Left lung (tissue), 10 donors: ENCODE results near the gene POLR2J. TPM values are rescaled to one million over a fixed set of nuclear protein-coding genes. Genes with fewer than 3 reads are reported as not detected.

Experiments used
- ATAC-seq: fragments of 200-7000 bp; cut with Tn5 transposase; one replicate; pipeline ENCODE4 v1.9.1; 2020; ENCODE audit warnings: moderate library complexity
- DNase-seq, 4 donors: peaks; one replicate each; pipeline ENCODE4 v3.0.0-alpha.2; 2013 to 2020
- H3K27ac ChIP-seq, 2 donors: fragments of 200-600 bp; sonication (generic) in 1 of 2; one replicate each; pipeline versions ENCODE4 v1.5.0 to v1.8.0; 2020 to 2021
- H3K27me3 ChIP-seq, 2 donors: fragments of 200-600 bp; sonication (generic) in 1 of 2; one replicate each; pipeline versions ENCODE4 v1.5.0 to v1.8.0; 2020 to 2021
- H3K36me3 ChIP-seq, 2 donors: fragments of 200-600 bp; sonication (generic) in 1 of 2; one replicate each; pipeline versions ENCODE4 v1.5.0 to v1.8.0; 2020 to 2021
- H3K4me1 ChIP-seq, 2 donors: fragments of 200-600 bp; one replicate each; pipeline ENCODE4 v1.8.0; 2021
- H3K4me3 ChIP-seq, 2 donors: fragments of 200-600 bp; sonication (generic) in 1 of 2; one replicate each; pipeline versions ENCODE4 v1.5.0 to v1.8.0; 2020 to 2021; ENCODE audit warnings: mild to moderate bottlenecking in 1 of 2
- H3K9me3 ChIP-seq, 2 donors: fragments of 200-600 bp; sonication (generic) in 1 of 2; one replicate each; pipeline versions ENCODE4 v1.5.0 to v1.8.0; 2020 to 2021
- CTCF ChIP-seq, 2 donors: fragments of 200-600 bp; sonication (generic) in 1 of 2; IDR thresholded peaks; one replicate each; pipeline versions ENCODE4 v1.5.0 to v1.8.0; 2021; ENCODE audit warnings: antibody characterized with exemption in 2 of 2
- intact Hi-C, 2 donors: fragments of 100-400 bp; cut with DNase I; formaldehyde crosslinking; loops; one replicate each; pipeline versions ENCODE4 v1.11.2 to v1.14.2; 2022
- polyA plus RNA-seq, 6 donors: library from polyadenylated mRNA; unstranded; fragments of 120-200 nt; gene quantifications; one replicate each; pipeline ENCODE4 v1.2.1, GENCODE V29; 2013; ENCODE audit not compliant: insufficient read length in 6 of 6
- total RNA-seq, 2 donors: library from RNA; stranded (reverse); fragmentation: NEBNext Ultra II Directional; extraction: Animal tissue kit (Norgen Biotek cat#: 25700); gene quantifications; one replicate each; pipeline ENCODE4 v1.2.1, GENCODE V29; 2021
- donor health status: DM: no; HTN: yes; CAD: no.
- donor health status: DM: no; HTN: no; CAD: no.

POLR2J gene
- total and polyA plus RNA-seq, 8 donors, result 22.4 to 39.0 (median 29.3) TPM

- Histone ChIP-seq H3K4me1 (peaks cover 6 to 18% of the 10 kb centered on the region in 2 donors), H3K36me3 (peaks cover 0 to 66% of the 10 kb centered on the region in 2 donors), H3K9me3 (no peaks in the 10 kb centered on the region), H3K4me3 (no peak overlapping the region), H3K27ac (no peak overlapping the region), H3K27me3 (no peaks in the 10 kb centered on the region)
- intact Hi-C loops, result no loop called here
- ATAC-seq, result no peak
- no peak for TF ChIP-seq CTCF (IDR thresholded peaks at IDR 0.05)
- peak in 1 of 4 donors; percentile 62 for DNase-seq
Observed at GRCh38 chr7:102469351-102469971, 9.3 kb downstream of the POLR2J start.

GRCh38 chr7:102468478-102469350, 10.0 kb downstream of the POLR2J start:
- DNase-seq, result peak in 1 of 4 donors; percentile 77
- H3K4me3 ChIP-seq, result no peak overlapping the region
- H3K4me1 ChIP-seq, result peaks cover 11 to 23% of the 10 kb centered on the region in 2 donors
- H3K27me3 ChIP-seq, result no peaks in the 10 kb centered on the region
- H3K36me3 ChIP-seq, result peaks cover 0 to 61% of the 10 kb centered on the region in 2 donors
- TF ChIP-seq CTCF (IDR thresholded peaks at IDR 0.05), result no peak
- H3K9me3 ChIP-seq, result no peaks in the 10 kb centered on the region
- no peak overlapping the region for H3K27ac ChIP-seq
- intact Hi-C loops, result no loop called here
- ATAC-seq, result no peak

GRCh38 chr7:102467581-102468477, 10.9 kb downstream of the POLR2J start:
- H3K4me3 ChIP-seq, result no peak overlapping the region
- no peaks in the 10 kb centered on the region for H3K27me3 ChIP-seq
- H3K36me3 ChIP-seq, result peaks cover 0 to 52% of the 10 kb centered on the region in 2 donors
- peaks cover 12 to 28% of the 10 kb centered on the region in 2 donors for H3K4me1 ChIP-seq
- H3K9me3 ChIP-seq, result no peaks in the 10 kb centered on the region
- intact Hi-C loops, result no loop called here
- TF ChIP-seq CTCF (IDR thresholded peaks at IDR 0.05), result no peak
- ATAC-seq, result no peak
- no peak overlapping the region for H3K27ac ChIP-seq
- DNase-seq, result peak in 1 of 4 donors; percentile 78

- Histone ChIP-seq H3K4me3 (peak overlapping the region in 1 of 2 donors; percentile 76), H3K4me1 (peaks cover 12 to 28% of the 10 kb centered on the region in 2 donors), H3K27me3 (no peaks in the 10 kb centered on the region), H3K9me3 (no peaks in the 10 kb centered on the region), H3K27ac (no peak overlapping the region), H3K36me3 (peaks cover 0 to 35% of the 10 kb centered on the region in 2 donors)
- DNase-seq (no peak), ATAC-seq (no peak)
- intact Hi-C loops, result no loop called here
- no peak for TF ChIP-seq CTCF (IDR thresholded peaks at IDR 0.05)
Observed at GRCh38 chr7:102466097-102466496, 12.6 kb downstream of the POLR2J start.
